ENCODE results near the gene SUCO. TPM values are rescaled to one million over a fixed set of nuclear protein-coding genes. Genes with fewer than 3 reads are reported as not detected.

SUCO gene
- total RNA-seq, 1 donor from 2014 or later: 120 TPM

- no peak for TF ChIP-seq CTCF (IDR thresholded peaks at IDR 0.05; ENCODE audit: unreplicated experiment)
- Mint-ChIP-seq H3K9me3 (peaks cover 6% of the 10 kb centered on the region), H3K36me3 (no peaks in the 10 kb centered on the region), H3K27ac (no peak overlapping the region), H3K27me3 (ENCODE audit: low read depth) (no peaks in the 10 kb centered on the region), H3K4me1 (peaks cover 29% of the 10 kb centered on the region), H3K4me3 (no peak overlapping the region)
- no peak for DNase-seq (ENCODE audit: low spot score in 2 of 2, unreplicated experiment in 2 of 2)
These were observed 22.5 kb upstream of the SUCO start for GRCh38 chr1:172510479-172510878.

- peaks cover 26% of the 10 kb centered on the region for H3K4me1 Mint-ChIP-seq
- DNase-seq (ENCODE audit: low spot score in 2 of 2, unreplicated experiment in 2 of 2): no peak
- H3K9me3 Mint-ChIP-seq: peaks cover 6% of the 10 kb centered on the region
- no peaks in the 10 kb centered on the region for H3K36me3 Mint-ChIP-seq
- no peaks in the 10 kb centered on the region for H3K27me3 Mint-ChIP-seq (ENCODE audit: low read depth)
- TF ChIP-seq CTCF (IDR thresholded peaks at IDR 0.05; ENCODE audit: unreplicated experiment): no peak
- H3K27ac Mint-ChIP-seq: peak overlapping the region; percentile 30
- H3K4me3 Mint-ChIP-seq: no peak overlapping the region
These were observed 20.4 kb upstream of the SUCO start for GRCh38 chr1:172512591-172512990.

GRCh38 chr1:172513479-172513878 lies 19.5 kb upstream of the SUCO start:
- DNase-seq (ENCODE audit: low spot score in 2 of 2, unreplicated experiment in 2 of 2): no peak
- no peaks in the 10 kb centered on the region for H3K27me3 Mint-ChIP-seq (ENCODE audit: low read depth)
- TF ChIP-seq CTCF (IDR thresholded peaks at IDR 0.05; ENCODE audit: unreplicated experiment): no peak
- no peak overlapping the region for H3K4me3 Mint-ChIP-seq
- peak overlapping the region; percentile 72 for H3K27ac Mint-ChIP-seq
- H3K9me3 Mint-ChIP-seq: peaks cover 6% of the 10 kb centered on the region
- H3K36me3 Mint-ChIP-seq: no peaks in the 10 kb centered on the region
- H3K4me1 Mint-ChIP-seq: peaks cover 24% of the 10 kb centered on the region

DNA sequence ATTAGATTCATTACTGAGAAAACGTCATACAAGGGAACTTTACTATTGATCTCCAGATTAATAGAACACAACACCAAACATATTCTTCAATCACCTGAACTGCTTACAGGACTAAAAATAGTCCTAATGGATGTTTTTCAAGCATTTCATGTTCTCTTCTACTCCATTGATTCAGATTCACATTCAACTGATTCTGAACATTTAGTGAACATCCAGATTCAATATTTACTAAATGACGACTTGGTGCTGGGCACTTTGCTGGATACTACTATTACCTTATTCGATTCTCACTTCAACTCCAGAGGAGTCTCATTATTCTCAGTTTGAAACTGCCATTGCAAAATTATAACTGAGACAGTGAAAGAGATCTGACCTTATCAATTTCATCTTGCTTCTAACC lies 18.8 kb upstream of the SUCO start:
- Mint-ChIP-seq H3K4me3 (no peak overlapping the region), H3K4me1 (peaks cover 29% of the 10 kb centered on the region), H3K27ac (peak overlapping the region; percentile 72), H3K9me3 (peaks cover 6% of the 10 kb centered on the region), H3K36me3 (no peaks in the 10 kb centered on the region), H3K27me3 (ENCODE audit: low read depth) (no peaks in the 10 kb centered on the region)
- no peak for TF ChIP-seq CTCF (IDR thresholded peaks at IDR 0.05; ENCODE audit: unreplicated experiment)
- no peak for DNase-seq (ENCODE audit: low spot score in 2 of 2, unreplicated experiment in 2 of 2)

DNA sequence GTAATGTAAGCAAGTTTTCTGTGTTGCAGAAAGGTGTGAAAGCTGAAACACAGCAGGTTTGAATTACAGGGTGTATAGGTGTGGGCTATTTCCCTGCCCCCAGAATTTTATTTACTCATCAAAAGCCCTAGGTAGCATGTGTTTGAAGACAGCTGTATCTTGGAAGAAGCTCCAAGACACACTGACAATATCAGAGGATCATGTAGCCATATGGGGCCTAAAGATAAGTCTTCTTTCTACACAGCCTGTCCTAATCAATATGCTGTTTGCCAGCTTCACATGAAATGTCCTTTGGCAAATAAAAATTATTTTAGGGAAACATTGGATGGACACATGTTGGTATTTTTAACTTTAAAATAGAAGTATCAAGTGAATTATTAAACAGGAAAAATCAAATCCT lies 17.5 kb upstream of the SUCO start:
- no peak for TF ChIP-seq CTCF (IDR thresholded peaks at IDR 0.05; ENCODE audit: unreplicated experiment)
- H3K27ac Mint-ChIP-seq: no peak overlapping the region
- H3K9me3 Mint-ChIP-seq: peaks cover 6% of the 10 kb centered on the region
- no peaks in the 10 kb centered on the region for H3K36me3 Mint-ChIP-seq
- H3K27me3 Mint-ChIP-seq (ENCODE audit: low read depth): no peaks in the 10 kb centered on the region
- H3K4me1 Mint-ChIP-seq: peaks cover 30% of the 10 kb centered on the region
- no peak for DNase-seq (ENCODE audit: low spot score in 2 of 2, unreplicated experiment in 2 of 2)
- no peak overlapping the region for H3K4me3 Mint-ChIP-seq

GRCh38 chr1:172515927-172516326 lies 17.0 kb upstream of the SUCO start:
- Mint-ChIP-seq H3K27me3 (ENCODE audit: low read depth) (no peaks in the 10 kb centered on the region), H3K4me3 (no peak overlapping the region), H3K36me3 (no peaks in the 10 kb centered on the region), H3K9me3 (peaks cover 6% of the 10 kb centered on the region), H3K4me1 (peaks cover 30% of the 10 kb centered on the region), H3K27ac (no peak overlapping the region)
- no peak for TF ChIP-seq CTCF (IDR thresholded peaks at IDR 0.05; ENCODE audit: unreplicated experiment)
- no peak for DNase-seq (ENCODE audit: low spot score in 2 of 2, unreplicated experiment in 2 of 2)
